H9 (cell line): Measurements from ENCODE around the gene SETBP1. TPM values are rescaled to one million over a fixed set of nuclear protein-coding genes. Genes with fewer than 3 reads are reported as not detected.

Source experiments
- DNase-seq: peaks from one replicate; pipeline ENCODE4 v3.0.0-alpha.2; 2017
- H2AFZ ChIP-seq: one replicate; pipeline ENCODE4 v1.6.1; 2013; ENCODE audit warnings: mild to moderate bottlenecking, low read length, control low read depth, moderate library complexity
- H2AK5ac ChIP-seq: 2 replicates; pipeline ENCODE4 v1.6.1; 2013; ENCODE audit warnings: low read length, control low read depth, mixed read lengths; ENCODE audit not compliant: insufficient read length
- H2BK120ac ChIP-seq: one replicate; pipeline ENCODE4 v1.6.1; 2013; ENCODE audit warnings: low read depth, mild to moderate bottlenecking, low read length, control low read depth, inconsistent platforms; ENCODE audit not compliant: poor library complexity, severe bottlenecking
- H2BK12ac ChIP-seq: 2 replicates; pipeline ENCODE4 v1.6.1; 2013; ENCODE audit warnings: low read length, control low read depth, mixed read lengths, low read depth; ENCODE audit not compliant: insufficient read length
- H2BK15ac ChIP-seq: 2 replicates; pipeline ENCODE4 v1.6.1; 2013; ENCODE audit warnings: low read depth, low read length, control low read depth
- H2BK20ac ChIP-seq: one replicate; pipeline ENCODE4 v1.6.1; 2013; ENCODE audit warnings: low read depth, mild to moderate bottlenecking, low read length, control low read depth, inconsistent platforms; ENCODE audit not compliant: poor library complexity, severe bottlenecking
- H2BK5ac ChIP-seq: 2 replicates; pipeline ENCODE4 v1.6.1; 2013; ENCODE audit warnings: low read length, control low read depth, mixed read lengths; ENCODE audit not compliant: insufficient read length
- H3K14ac ChIP-seq: 2 replicates; pipeline ENCODE4 v1.6.1; 2013; ENCODE audit warnings: low read length, control low read depth; ENCODE audit not compliant: insufficient read depth
- H3K18ac ChIP-seq: 2 replicates; pipeline ENCODE4 v1.6.1; 2013; ENCODE audit warnings: low read depth, mild to moderate bottlenecking, mixed read lengths, low read length, control low read depth; ENCODE audit not compliant: insufficient read length
- H3K23ac ChIP-seq: 2 replicates; pipeline ENCODE4 v1.6.1; 2013; ENCODE audit warnings: low read length, control low read depth, mixed read lengths, low read depth; ENCODE audit not compliant: insufficient read length
- H3K23me2 ChIP-seq: 2 replicates; pipeline ENCODE4 v1.6.1; 2013; ENCODE audit warnings: low read depth, mild to moderate bottlenecking, mixed read lengths, low read length, control low read depth; ENCODE audit not compliant: insufficient read length, poor library complexity, severe bottlenecking
- H3K27ac ChIP-seq: 2 replicates; pipeline ENCODE4 v1.5.1; 2013; ENCODE audit warnings: low read length, control low read depth, mixed read lengths, low read depth; ENCODE audit not compliant: insufficient read length
- H3K27me3 ChIP-seq: 2 replicates; pipeline ENCODE4 v1.6.1; 2013; ENCODE audit warnings: low read length, control low read depth, inconsistent platforms; ENCODE audit not compliant: insufficient read depth
- H3K4ac ChIP-seq: 2 replicates; pipeline ENCODE4 v1.6.1; 2013; ENCODE audit warnings: low read depth, mild to moderate bottlenecking, control low read depth, inconsistent platforms, low read length, moderate library complexity
- H3K4me1 ChIP-seq: 2 replicates; pipeline ENCODE4 v1.6.1; 2013; ENCODE audit warnings: low read length, control low read depth, inconsistent platforms; ENCODE audit not compliant: insufficient read depth
- H3K4me2 ChIP-seq: 2 replicates; pipeline ENCODE4 v1.6.1; 2013; ENCODE audit warnings: low read length, control low read depth, mixed read lengths; ENCODE audit not compliant: insufficient read length, insufficient read depth
- H3K56ac ChIP-seq: 2 replicates; pipeline ENCODE4 v1.6.1; 2013; ENCODE audit warnings: low read depth, mild to moderate bottlenecking, mixed read lengths, low read length, control low read depth; ENCODE audit not compliant: insufficient read length
- H3K79me1 ChIP-seq: 2 replicates; pipeline ENCODE4 v1.6.1; 2013; ENCODE audit warnings: low read depth, mild to moderate bottlenecking, moderate library complexity, low read length, control low read depth, inconsistent platforms; ENCODE audit not compliant: insufficient read depth, poor library complexity, severe bottlenecking
- H3K79me2 ChIP-seq: 2 replicates; pipeline ENCODE4 v1.6.1; 2013; ENCODE audit warnings: low read length, control low read depth, inconsistent platforms; ENCODE audit not compliant: insufficient read depth
- H3K9ac ChIP-seq: 2 replicates; pipeline ENCODE4 v1.6.1; 2013; ENCODE audit warnings: low read length, control low read depth, mixed read lengths; ENCODE audit not compliant: insufficient read length; ENCODE audit errors: extremely low read depth
- H3K9me3 ChIP-seq: one replicate; pipeline ENCODE4 v1.6.1; 2013; ENCODE audit warnings: low read depth, low read length, inconsistent platforms; ENCODE audit not compliant: control insufficient read depth
- H3T11ph ChIP-seq: one replicate; pipeline ENCODE4 v1.6.1; 2013; ENCODE audit warnings: mild to moderate bottlenecking, low read length, control low read depth, inconsistent platforms
- H4K20me1 ChIP-seq: one replicate; pipeline ENCODE4 v1.6.1; 2013; ENCODE audit not compliant: control insufficient read depth, insufficient read length, insufficient read depth
- H4K5ac ChIP-seq: 2 replicates; pipeline ENCODE4 v1.6.1; 2013; ENCODE audit warnings: low read depth, mild to moderate bottlenecking, mixed read lengths, low read length, control low read depth; ENCODE audit not compliant: insufficient read length
- H4K8ac ChIP-seq: replicated peaks from 2 replicates; pipeline ENCODE4 v1.6.1; 2013; ENCODE audit warnings: low read length, control low read depth, mixed read lengths, low read depth; ENCODE audit not compliant: insufficient read length
- H4K91ac ChIP-seq: 2 replicates; pipeline ENCODE4 v1.6.1; 2013; ENCODE audit warnings: low read depth, mild to moderate bottlenecking, moderate library complexity, mixed read lengths, low read length, control low read depth; ENCODE audit not compliant: insufficient read length
- H3K27ac Mint-ChIP-seq, 3 experiments: 2 replicates in 2 of 3; 3 replicates in 1 of 3; pipeline ENCODE4 v1.8.0; 2020 to 2021; ENCODE audit warnings: mixed read lengths in 3 of 3, mild to moderate bottlenecking in 1 of 3, moderate library complexity in 1 of 3
- H3K27me3 Mint-ChIP-seq: 2 replicates; pipeline ENCODE4 v1.8.0; 2021; ENCODE audit warnings: low read depth, mild to moderate bottlenecking, moderate library complexity, mixed read lengths
- H3K36me3 Mint-ChIP-seq, 3 experiments: 2 replicates in 2 of 3; 3 replicates in 1 of 3; pipeline ENCODE4 v1.8.0; 2020 to 2021; ENCODE audit warnings: low read depth in 3 of 3, mixed read lengths in 3 of 3; ENCODE audit not compliant: insufficient read depth in 1 of 3
- H3K4me1 Mint-ChIP-seq, 2 experiments: 2 replicates each; pipeline ENCODE4 v1.8.0; 2020; ENCODE audit warnings: mixed read lengths in 2 of 2
- H3K4me3 Mint-ChIP-seq, 2 experiments: 2 replicates in 1 of 2; 3 replicates in 1 of 2; pipeline ENCODE4 v1.8.0; 2020 to 2021; ENCODE audit warnings: mild to moderate bottlenecking in 2 of 2, mixed read lengths in 2 of 2, moderate library complexity in 1 of 2
- H3K9me3 Mint-ChIP-seq, 2 experiments: 2 replicates in 1 of 2; 3 replicates in 1 of 2; pipeline ENCODE4 v1.8.0; 2020; ENCODE audit warnings: mild to moderate bottlenecking in 2 of 2, mixed read lengths in 2 of 2, moderate library complexity in 1 of 2
- CTCF ChIP-seq: fragments of 200-600 bp; sonication (generic); conservative IDR thresholded peaks from 3 replicates; pipeline ENCODE4 v1.8.0; 2021; ENCODE audit warnings: antibody characterized with exemption, mild to moderate bottlenecking
- WGBS: extraction: QIAGEN DNeasy Blood & Tissue Kit; methylation state at CpG from one replicate; pipeline ENCODE4 v1.1.7; 2013; ENCODE audit warnings: missing lambda C conversion rate, low lambda C conversion rate, mixed read lengths; ENCODE audit not compliant: insufficient read length; ENCODE audit errors: extremely low coverage; 5-methylcytosine and 5-hydroxymethylcytosine counted together
- total RNA-seq: library from RNA; stranded (reverse); gene quantifications from 2 replicates; pipeline ENCODE4 v1.2.1, GENCODE V29; 2021

SETBP1 gene
- total RNA-seq, 1 experiment from 2014 or later = 4.6 TPM

- no peak overlapping the region for H3K14ac ChIP-seq
- no peaks in the 10 kb centered on the region for H3K9me3 ChIP-seq
- peak overlapping the region in 1 of 3 experiments; percentile 53; a peak in 1 of 7 replicates for H3K27ac Mint-ChIP-seq
- no peaks in the 10 kb centered on the region; a peak in 1 of 7 replicates for H3K36me3 Mint-ChIP-seq
- H3K18ac ChIP-seq = no peak overlapping the region
- no peaks in the 10 kb centered on the region for H3K79me2 ChIP-seq
- no peaks in the 10 kb centered on the region for H3K23me2 ChIP-seq
- H3K4ac ChIP-seq = no peak overlapping the region
- H2BK5ac ChIP-seq = no peak overlapping the region
- H2BK15ac ChIP-seq = no peak overlapping the region
- no peak overlapping the region for H2BK12ac ChIP-seq
- no peaks in the 10 kb centered on the region; the same call in 1 of the 2 replicates for H3K4me1 ChIP-seq
- no peak for DNase-seq
- H2AK5ac ChIP-seq = no peak overlapping the region
- H3K79me1 ChIP-seq = no peaks in the 10 kb centered on the region
- H2AFZ ChIP-seq = no peak overlapping the region
- H3K27me3 Mint-ChIP-seq = no peaks in the 10 kb centered on the region
- no peak overlapping the region for H3K4me3 Mint-ChIP-seq
- no peaks in the 10 kb centered on the region for H4K20me1 ChIP-seq
- H3K4me2 ChIP-seq = no peak overlapping the region
- no CpG with 5 or more reads among the region's 6 CpGs for WGBS
- H4K8ac ChIP-seq = no peak overlapping the region
- H2BK20ac ChIP-seq = no peak overlapping the region
- no peak overlapping the region for H3T11ph ChIP-seq
- peaks cover 27 to 28% of the 10 kb centered on the region in 2 experiments for H3K4me1 Mint-ChIP-seq
- H4K5ac ChIP-seq = no peak overlapping the region
- no peak overlapping the region for H4K91ac ChIP-seq
- H3K23ac ChIP-seq = no peak overlapping the region
- no peak overlapping the region for H3K27ac ChIP-seq
- no peak overlapping the region for H3K9ac ChIP-seq
- peaks cover 0 to under 1% of the 10 kb centered on the region in 2 experiments; a peak in 1 of 5 replicates for H3K9me3 Mint-ChIP-seq
- no peak overlapping the region for H2BK120ac ChIP-seq
- no peak overlapping the region for H3K56ac ChIP-seq
- no peak for TF ChIP-seq CTCF
- no peaks in the 10 kb centered on the region for H3K27me3 ChIP-seq
Observed at GRCh38 chr18:44849361-44849760, 168.7 kb downstream of the SETBP1 start.
